ENCODE data around the gene LCN6.

DNA sequence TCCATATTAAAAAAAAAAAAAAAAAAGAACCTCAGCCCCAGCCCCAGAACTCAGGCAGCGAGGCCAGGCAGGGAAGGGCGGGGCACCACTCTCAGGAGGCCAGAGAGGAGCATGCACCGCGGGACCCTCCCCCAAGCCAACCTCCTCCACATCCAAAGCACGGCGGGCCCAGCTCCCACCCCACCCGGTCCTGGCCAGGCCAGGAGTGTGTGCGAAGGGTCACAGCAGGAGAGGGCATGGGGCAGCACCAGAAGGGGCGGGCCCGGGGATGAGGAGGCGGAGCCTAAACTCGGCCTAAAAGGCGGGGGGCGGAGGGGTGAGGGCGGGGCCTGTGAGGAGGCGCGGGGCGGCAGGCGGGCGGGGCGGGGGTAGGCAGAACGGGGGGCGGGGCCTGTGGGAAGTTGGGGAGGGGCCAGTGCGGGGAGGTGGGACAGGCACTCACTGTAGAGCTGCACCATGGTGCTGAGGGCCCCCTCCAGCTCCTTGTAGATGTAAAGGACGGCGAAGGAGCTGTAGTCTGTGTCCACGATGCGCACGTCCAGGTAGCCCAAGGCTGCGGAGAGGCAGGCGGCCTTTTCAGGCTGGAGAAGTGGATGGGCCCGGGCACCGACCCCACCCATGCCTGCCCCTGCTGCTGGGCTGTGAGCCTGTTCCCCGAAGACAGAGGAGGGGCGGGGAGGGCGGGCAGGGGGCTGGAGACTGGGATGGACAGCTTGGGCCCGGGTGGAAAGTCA lies 14.8 kb upstream of the LCN6 start:
- TF ChIP-seq MAFF (IDR thresholded peaks at IDR 0.05; ENCODE audit: low read depth, low read length) (no peak), EZH2 (conservative IDR thresholded peaks at IDR 0.05; ENCODE audit: low read depth, low read length) (no peak), TSC22D2 (CRISPR knock-in tag; IDR thresholded peaks at IDR 0.05; ENCODE audit: borderline replicate concordance) (no peak), HHEX (CRISPR knock-in tag; IDR thresholded peaks at IDR 0.05) (no peak), MLX (CRISPR knock-in tag; IDR thresholded peaks at IDR 0.05) (no peak), AFF4 (CRISPR knock-in tag; IDR thresholded peaks at IDR 0.05) (no peak), ATF7-NPFF (CRISPR knock-in tag; IDR thresholded peaks at IDR 0.05; ENCODE audit: low read depth) (no peak; the same call in 1 of the 2 replicates), BRCA1 (CRISPR knock-in tag; IDR thresholded peaks at IDR 0.05) (no peak), TBL1XR1 (IDR thresholded peaks at IDR 0.05; ENCODE audit: borderline replicate concordance, low read length, partially characterized antibody) (no peak)
- TF ChIP-seq, protein P1, sequence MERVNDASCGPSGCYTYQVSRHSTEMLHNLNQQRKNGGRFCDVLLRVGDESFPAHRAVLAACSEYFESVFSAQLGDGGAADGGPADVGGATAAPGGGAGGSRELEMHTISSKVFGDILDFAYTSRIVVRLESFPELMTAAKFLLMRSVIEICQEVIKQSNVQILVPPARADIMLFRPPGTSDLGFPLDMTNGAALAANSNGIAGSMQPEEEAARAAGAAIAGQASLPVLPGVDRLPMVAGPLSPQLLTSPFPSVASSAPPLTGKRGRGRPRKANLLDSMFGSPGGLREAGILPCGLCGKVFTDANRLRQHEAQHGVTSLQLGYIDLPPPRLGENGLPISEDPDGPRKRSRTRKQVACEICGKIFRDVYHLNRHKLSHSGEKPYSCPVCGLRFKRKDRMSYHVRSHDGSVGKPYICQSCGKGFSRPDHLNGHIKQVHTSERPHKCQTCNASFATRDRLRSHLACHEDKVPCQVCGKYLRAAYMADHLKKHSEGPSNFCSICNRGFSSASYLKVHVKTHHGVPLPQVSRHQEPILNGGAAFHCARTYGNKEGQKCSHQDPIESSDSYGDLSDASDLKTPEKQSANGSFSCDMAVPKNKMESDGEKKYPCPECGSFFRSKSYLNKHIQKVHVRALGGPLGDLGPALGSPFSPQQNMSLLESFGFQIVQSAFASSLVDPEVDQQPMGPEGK (CRISPR knock-in tag; IDR thresholded peaks at IDR 0.05) = no peak
- TF ChIP-seq, protein P2, sequence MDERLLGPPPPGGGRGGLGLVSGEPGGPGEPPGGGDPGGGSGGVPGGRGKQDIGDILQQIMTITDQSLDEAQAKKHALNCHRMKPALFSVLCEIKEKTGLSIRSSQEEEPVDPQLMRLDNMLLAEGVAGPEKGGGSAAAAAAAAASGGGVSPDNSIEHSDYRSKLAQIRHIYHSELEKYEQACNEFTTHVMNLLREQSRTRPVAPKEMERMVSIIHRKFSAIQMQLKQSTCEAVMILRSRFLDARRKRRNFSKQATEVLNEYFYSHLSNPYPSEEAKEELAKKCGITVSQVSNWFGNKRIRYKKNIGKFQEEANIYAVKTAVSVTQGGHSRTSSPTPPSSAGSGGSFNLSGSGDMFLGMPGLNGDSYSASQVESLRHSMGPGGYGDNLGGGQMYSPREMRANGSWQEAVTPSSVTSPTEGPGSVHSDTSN (CRISPR knock-in tag; IDR thresholded peaks at IDR 0.05) = no peak
- TF ChIP-seq, protein P3, sequence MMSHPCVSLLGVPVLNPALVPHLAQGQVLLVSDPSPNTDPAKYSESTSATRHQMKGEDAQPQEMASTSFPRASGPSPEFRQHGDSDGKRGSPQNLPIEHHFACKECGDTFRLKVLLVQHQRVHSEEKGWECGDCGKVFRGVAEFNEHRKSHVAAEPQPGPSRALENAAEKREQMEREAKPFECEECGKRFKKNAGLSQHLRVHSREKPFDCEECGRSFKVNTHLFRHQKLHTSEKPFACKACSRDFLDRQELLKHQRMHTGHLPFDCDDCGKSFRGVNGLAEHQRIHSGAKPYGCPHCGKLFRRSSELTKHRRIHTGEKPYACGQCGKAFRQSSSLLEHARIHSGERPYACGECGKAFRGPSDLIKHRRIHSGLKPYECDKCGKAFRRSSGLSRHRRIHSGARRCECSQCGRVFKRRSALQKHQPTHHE (CRISPR knock-in tag; IDR thresholded peaks at IDR 0.05; ENCODE audit: borderline replicate concordance) = no peak
